Measurements from ENCODE around the gene KRTAP4-2. TPM values are rescaled to one million over a fixed set of nuclear protein-coding genes. Genes with fewer than 3 reads are reported as not detected.

KRTAP4-2 gene
- total RNA-seq, 1 experiment from 2014 or later: not detected

DNA sequence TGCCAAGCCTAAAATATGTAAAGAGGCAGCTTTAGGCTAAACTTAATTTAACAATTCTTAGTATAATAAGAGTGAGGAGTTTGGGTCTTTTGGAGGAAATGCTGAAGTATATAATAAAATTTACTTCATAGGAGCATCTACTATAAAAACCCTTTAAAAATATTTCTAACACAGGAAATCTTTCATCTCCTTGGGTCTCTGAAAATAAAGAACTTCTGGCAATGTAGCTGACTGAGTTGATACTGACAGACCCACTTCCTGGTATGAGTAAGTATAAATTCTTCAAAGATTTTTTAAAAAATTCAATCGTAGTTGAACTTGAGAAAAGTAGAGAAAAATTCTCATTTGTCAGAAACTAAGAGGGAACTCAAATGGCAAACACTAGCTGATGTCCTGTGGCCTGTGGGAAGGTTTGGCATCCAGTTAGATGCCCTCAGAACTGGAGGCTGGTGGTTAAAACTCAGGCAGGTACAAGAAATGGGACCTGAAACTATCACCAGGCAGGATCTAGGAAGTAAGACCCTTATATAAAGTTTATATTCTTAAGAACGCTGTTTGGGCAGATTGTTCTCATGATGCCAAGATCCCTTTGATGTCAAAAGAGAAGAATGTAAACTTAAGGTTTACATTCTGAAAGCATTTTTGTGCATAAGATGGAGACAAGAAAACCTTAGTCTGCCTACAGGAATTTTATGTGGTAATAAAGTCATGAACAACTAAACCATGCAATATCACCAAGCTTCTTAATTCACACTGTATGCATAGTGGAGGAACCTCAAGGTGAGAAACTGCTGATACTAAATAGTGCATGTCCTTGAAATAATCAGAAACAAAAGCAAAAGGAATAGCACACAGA is 43.9 kb downstream of the KRTAP4-2 start:
- CTCF ChIA-PET: no interaction called here
- Mint-ChIP-seq H3K4me1 (ENCODE audit: low read depth, unreplicated experiment) (peaks cover 44% of the 10 kb centered on the region), H3K9me3 (ENCODE audit: low read depth, unreplicated experiment) (peaks cover 9% of the 10 kb centered on the region), H3K27me3 (ENCODE audit: unreplicated experiment) (no peaks in the 10 kb centered on the region), H3K27ac (ENCODE audit: unreplicated experiment) (peak overlapping the region; percentile 24), H3K4me3 (ENCODE audit: low read depth, unreplicated experiment) (no peak overlapping the region), H3K36me3 (ENCODE audit: insufficient read depth, unreplicated experiment) (no peaks in the 10 kb centered on the region)
- TF ChIP-seq, protein P1, sequence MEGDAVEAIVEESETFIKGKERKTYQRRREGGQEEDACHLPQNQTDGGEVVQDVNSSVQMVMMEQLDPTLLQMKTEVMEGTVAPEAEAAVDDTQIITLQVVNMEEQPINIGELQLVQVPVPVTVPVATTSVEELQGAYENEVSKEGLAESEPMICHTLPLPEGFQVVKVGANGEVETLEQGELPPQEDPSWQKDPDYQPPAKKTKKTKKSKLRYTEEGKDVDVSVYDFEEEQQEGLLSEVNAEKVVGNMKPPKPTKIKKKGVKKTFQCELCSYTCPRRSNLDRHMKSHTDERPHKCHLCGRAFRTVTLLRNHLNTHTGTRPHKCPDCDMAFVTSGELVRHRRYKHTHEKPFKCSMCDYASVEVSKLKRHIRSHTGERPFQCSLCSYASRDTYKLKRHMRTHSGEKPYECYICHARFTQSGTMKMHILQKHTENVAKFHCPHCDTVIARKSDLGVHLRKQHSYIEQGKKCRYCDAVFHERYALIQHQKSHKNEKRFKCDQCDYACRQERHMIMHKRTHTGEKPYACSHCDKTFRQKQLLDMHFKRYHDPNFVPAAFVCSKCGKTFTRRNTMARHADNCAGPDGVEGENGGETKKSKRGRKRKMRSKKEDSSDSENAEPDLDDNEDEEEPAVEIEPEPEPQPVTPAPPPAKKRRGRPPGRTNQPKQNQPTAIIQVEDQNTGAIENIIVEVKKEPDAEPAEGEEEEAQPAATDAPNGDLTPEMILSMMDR (IDR thresholded peaks at IDR 0.05; ENCODE audit: unreplicated experiment): no peak
- no peak for DNase-seq
- BruUV-seq (replicated peaks): no TSS peak
- intact Hi-C loops (cut with micrococcal nuclease; ENCODE audit: unreplicated experiment): loop anchor here (5.0 kb wide), 1 partner anchor 177 kb away; no protein-coding TSS in a partner anchor

DNA sequence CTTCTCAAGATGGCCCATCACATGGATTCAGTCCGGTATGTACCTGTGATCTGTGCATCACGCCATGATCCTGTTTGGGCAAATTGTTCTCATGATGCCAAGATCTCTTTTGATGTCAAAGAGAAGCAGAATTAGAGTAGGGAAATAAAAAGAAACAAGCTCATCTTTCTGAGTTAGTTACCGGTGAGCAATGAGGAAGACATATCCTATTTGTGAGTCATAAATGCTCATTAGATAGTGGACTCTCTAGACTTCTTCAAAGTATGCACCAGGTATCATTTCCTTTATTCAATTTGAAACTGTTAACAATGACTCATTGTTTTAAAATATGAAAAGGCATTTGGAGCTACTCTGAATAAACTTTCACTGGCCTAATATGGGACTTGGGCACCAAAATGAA is 46.0 kb downstream of the KRTAP4-2 start:
- H3K27ac Mint-ChIP-seq (ENCODE audit: unreplicated experiment): peak overlapping the region; percentile 57
- CTCF ChIA-PET: interaction anchor here (0.5 to 1.5 kb wide), 9 partner anchors 9 to 992 kb away, joined by 3 to 8 read pairs (median 3); partner anchors contain the start of genes CASC3 and KRTAP4-6
- intact Hi-C loops (cut with micrococcal nuclease; ENCODE audit: unreplicated experiment): loop anchor here (5.0 kb wide), 1 partner anchor 175 kb away; no protein-coding TSS in a partner anchor
- TF ChIP-seq, protein P1 (IDR thresholded peaks at IDR 0.05; ENCODE audit: unreplicated experiment): no peak
- no peaks in the 10 kb centered on the region for H3K36me3 Mint-ChIP-seq (ENCODE audit: insufficient read depth, unreplicated experiment)
- DNase-seq: no peak
- H3K27me3 Mint-ChIP-seq (ENCODE audit: unreplicated experiment): no peaks in the 10 kb centered on the region
- no peak overlapping the region for H3K4me3 Mint-ChIP-seq (ENCODE audit: low read depth, unreplicated experiment)
- peaks cover 4% of the 10 kb centered on the region for H3K9me3 Mint-ChIP-seq (ENCODE audit: low read depth, unreplicated experiment)
- BruUV-seq (replicated peaks): no TSS peak
- peaks cover 44% of the 10 kb centered on the region for H3K4me1 Mint-ChIP-seq (ENCODE audit: low read depth, unreplicated experiment)

Other genes with a start within 250 kb of the KRTAP4-2 start
- 1,389 and 1,709 TPM in 2 replicates for gene KRT23, start 240.6 kb downstream of the KRTAP4-2 start, total RNA-seq (2022)
- 0.44 TPM in 1 of 2 replicates, not detected in the other for gene KRT39, start 211.3 kb downstream of the KRTAP4-2 start, total RNA-seq (2022)
- not detected in 2 replicates for gene KRT40, start 193.9 kb downstream of the KRTAP4-2 start, total RNA-seq (2022)
- not detected in 2 replicates for gene KRTAP3-3, start 184.1 kb downstream of the KRTAP4-2 start, total RNA-seq (2022)
- gene KRTAP3-2, start 178.3 kb downstream of the KRTAP4-2 start, total RNA-seq (2022): not detected in 2 replicates
- not detected in 2 replicates for gene KRTAP3-1, start 169.1 kb downstream of the KRTAP4-2 start, total RNA-seq (2022)
- gene KRTAP1-5, start 151.0 kb downstream of the KRTAP4-2 start, total RNA-seq (2022): not detected in 2 replicates
- gene KRTAP1-4, start 148.0 kb downstream of the KRTAP4-2 start, total RNA-seq (2022): not detected in 2 replicates
- not detected in 2 replicates for gene KRTAP1-3, start 143.3 kb downstream of the KRTAP4-2 start, total RNA-seq (2022)
- gene KRTAP1-1, start 136.8 kb downstream of the KRTAP4-2 start, total RNA-seq (2022): 10.2 and 15.9 TPM in 2 replicates
- not detected in 2 replicates for gene KRTAP2-1, start 130.9 kb downstream of the KRTAP4-2 start, total RNA-seq (2022)
- gene KRTAP2-2, start 123.0 kb downstream of the KRTAP4-2 start, total RNA-seq (2022): not detected in 2 replicates
- gene KRTAP2-3, start 118.1 kb downstream of the KRTAP4-2 start, total RNA-seq (2022): 9.4 and 18.2 TPM in 2 replicates
- not detected in 2 replicates for gene KRTAP2-4, start 112.3 kb downstream of the KRTAP4-2 start, total RNA-seq (2022)
- gene KRTAP4-7, start 94.1 kb downstream of the KRTAP4-2 start, total RNA-seq (2022): not detected in 2 replicates
- gene KRTAP4-8, start 80.1 kb downstream of the KRTAP4-2 start, total RNA-seq (2022): not detected in 2 replicates
- gene KRTAP4-16, start 76.0 kb downstream of the KRTAP4-2 start, total RNA-seq (2022): not detected in 2 replicates
- not detected in 2 replicates for gene KRTAP4-9, start 72.8 kb downstream of the KRTAP4-2 start, total RNA-seq (2022)
- gene KRTAP4-11, start 59.8 kb downstream of the KRTAP4-2 start, total RNA-seq (2022): not detected in 2 replicates
- not detected in 2 replicates for gene KRTAP4-12, start 54.0 kb downstream of the KRTAP4-2 start, total RNA-seq (2022)
- not detected in 2 replicates for gene KRTAP4-6, start 37.7 kb downstream of the KRTAP4-2 start, total RNA-seq (2022)
- gene KRTAP4-5, start 28.4 kb downstream of the KRTAP4-2 start, total RNA-seq (2022): not detected in 2 replicates
- not detected in 2 replicates for gene KRTAP4-4, start 17.5 kb downstream of the KRTAP4-2 start, total RNA-seq (2022)
- not detected in 2 replicates for gene KRTAP4-3, start 10.0 kb downstream of the KRTAP4-2 start, total RNA-seq (2022)
- not detected in 2 replicates for gene KRTAP4-1, start 6.7 kb upstream of the KRTAP4-2 start, total RNA-seq (2022)
- not detected in 2 replicates for gene KRTAP9-1, start 11.7 kb upstream of the KRTAP4-2 start, total RNA-seq (2022)
- gene KRTAP9-2, start 48.4 kb upstream of the KRTAP4-2 start, total RNA-seq (2022): not detected in 2 replicates
- not detected in 2 replicates for gene KRTAP9-3, start 54.2 kb upstream of the KRTAP4-2 start, total RNA-seq (2022)
- not detected in 2 replicates for gene KRTAP9-8, start 59.8 kb upstream of the KRTAP4-2 start, total RNA-seq (2022)
- not detected in 2 replicates for gene KRTAP9-4, start 71.5 kb upstream of the KRTAP4-2 start, total RNA-seq (2022)
- gene KRTAP9-9, start 77.2 kb upstream of the KRTAP4-2 start, total RNA-seq (2022): not detected in 2 replicates
- gene KRTAP9-6, start 87.2 kb upstream of the KRTAP4-2 start, total RNA-seq (2022): not detected in 2 replicates
- not detected in 2 replicates for gene KRTAP9-7, start 97.5 kb upstream of the KRTAP4-2 start, total RNA-seq (2022)
- gene KRTAP29-1, start 124.6 kb upstream of the KRTAP4-2 start, total RNA-seq (2022): not detected in 2 replicates
- not detected in 2 replicates for gene KRTAP16-1, start 131.1 kb upstream of the KRTAP4-2 start, total RNA-seq (2022)
- not detected in 2 replicates for gene KRTAP17-1, start 137.5 kb upstream of the KRTAP4-2 start, total RNA-seq (2022)
- gene KRT33A, start 172.6 kb upstream of the KRTAP4-2 start, total RNA-seq (2022): not detected in 2 replicates
- not detected in 2 replicates for gene KRT33B, start 191.6 kb upstream of the KRTAP4-2 start, total RNA-seq (2022)
- gene KRT34, start 204.1 kb upstream of the KRTAP4-2 start, total RNA-seq (2022): not detected in 2 replicates
- not detected in 2 replicates for gene KRT31, start 219.4 kb upstream of the KRTAP4-2 start, total RNA-seq (2022)
- not detected in 2 replicates for gene KRT37, start 246.4 kb upstream of the KRTAP4-2 start, total RNA-seq (2022)

Measured in Calu3 (cell line).